RWPE2 (cell line): ENCODE data around the gene TMEM138.

ENCODE experiments used
- ATAC-seq: fragments of 200-7000 bp; cut with Tn5 transposase; 3 replicates; pipeline ENCODE4 v1.9.1; 2021; ENCODE audit warnings: low read depth
- DNase-seq: peaks from one replicate; pipeline ENCODE4 v3.0.0-alpha.2; 2020; ENCODE audit warnings: low spot score
- H3K27ac ChIP-seq: fragments of 450-650 bp; 2 replicates; pipeline ENCODE4 v1.5.1; 2017; ENCODE audit warnings: mild to moderate bottlenecking; ENCODE audit not compliant: poor library complexity, severe bottlenecking
- H3K27me3 ChIP-seq: fragments of 250-450 bp; sonication (Bioruptor Pico); 2 replicates; pipeline ENCODE4 v1.5.1; 2021; ENCODE audit warnings: mild to moderate bottlenecking, moderate library complexity; ENCODE audit not compliant: insufficient read depth, poor library complexity, severe bottlenecking
- H3K36me3 ChIP-seq: fragments of 250-450 bp; sonication (Bioruptor Pico); 2 replicates; pipeline ENCODE4 v1.5.1; 2020; ENCODE audit warnings: low read depth, mild to moderate bottlenecking, moderate library complexity
- H3K4me1 ChIP-seq: fragments of 250-450 bp; sonication (Bioruptor Pico); 2 replicates; pipeline ENCODE4 v1.5.1; 2021; ENCODE audit warnings: mild to moderate bottlenecking, moderate library complexity; ENCODE audit not compliant: insufficient read depth, poor library complexity, severe bottlenecking
- H3K4me3 ChIP-seq: fragments of 250-450 bp; sonication (Bioruptor Pico); 2 replicates; pipeline ENCODE4 v1.5.1; 2021; ENCODE audit warnings: mild to moderate bottlenecking, moderate library complexity; ENCODE audit not compliant: severe bottlenecking
- H3K9me3 ChIP-seq: fragments of 250-450 bp; sonication (Bioruptor Pico); 2 replicates; pipeline ENCODE4 v1.5.1; 2021; ENCODE audit warnings: mild to moderate bottlenecking, moderate library complexity; ENCODE audit not compliant: severe bottlenecking
- TF ChIP-seq, protein P1 (sequence below): fragments of 450-650 bp; IDR thresholded peaks from one replicate; pipeline ENCODE4 v1.5.1; 2017; ENCODE audit warnings: mild to moderate bottlenecking, moderate library complexity; ENCODE audit not compliant: poor library complexity, severe bottlenecking

TMEM138 gene

DNA sequence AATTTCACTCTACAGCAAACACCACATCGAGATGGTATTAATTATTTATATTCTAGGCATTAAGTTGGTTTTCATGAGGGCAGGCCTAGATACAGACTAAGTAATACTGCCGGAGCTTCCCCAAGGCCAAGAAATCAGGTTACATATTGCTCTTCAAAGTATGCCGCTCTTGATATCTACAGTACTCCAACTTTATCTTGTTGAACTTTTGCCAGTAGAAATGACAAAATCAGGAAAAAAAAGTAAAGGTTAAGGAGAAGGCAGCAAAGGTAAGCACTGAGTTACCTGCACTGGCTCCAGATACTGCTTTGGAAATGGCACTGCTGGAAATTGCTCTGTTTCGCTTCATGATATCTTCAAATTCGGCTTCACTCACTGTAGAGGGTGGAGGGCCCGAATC is 53.2 kb downstream of the TMEM138 start:
- TF ChIP-seq, protein P1, sequence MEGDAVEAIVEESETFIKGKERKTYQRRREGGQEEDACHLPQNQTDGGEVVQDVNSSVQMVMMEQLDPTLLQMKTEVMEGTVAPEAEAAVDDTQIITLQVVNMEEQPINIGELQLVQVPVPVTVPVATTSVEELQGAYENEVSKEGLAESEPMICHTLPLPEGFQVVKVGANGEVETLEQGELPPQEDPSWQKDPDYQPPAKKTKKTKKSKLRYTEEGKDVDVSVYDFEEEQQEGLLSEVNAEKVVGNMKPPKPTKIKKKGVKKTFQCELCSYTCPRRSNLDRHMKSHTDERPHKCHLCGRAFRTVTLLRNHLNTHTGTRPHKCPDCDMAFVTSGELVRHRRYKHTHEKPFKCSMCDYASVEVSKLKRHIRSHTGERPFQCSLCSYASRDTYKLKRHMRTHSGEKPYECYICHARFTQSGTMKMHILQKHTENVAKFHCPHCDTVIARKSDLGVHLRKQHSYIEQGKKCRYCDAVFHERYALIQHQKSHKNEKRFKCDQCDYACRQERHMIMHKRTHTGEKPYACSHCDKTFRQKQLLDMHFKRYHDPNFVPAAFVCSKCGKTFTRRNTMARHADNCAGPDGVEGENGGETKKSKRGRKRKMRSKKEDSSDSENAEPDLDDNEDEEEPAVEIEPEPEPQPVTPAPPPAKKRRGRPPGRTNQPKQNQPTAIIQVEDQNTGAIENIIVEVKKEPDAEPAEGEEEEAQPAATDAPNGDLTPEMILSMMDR, result no peak
- H3K36me3 ChIP-seq, result peaks cover 100% of the 10 kb centered on the region
- no peak overlapping the region for H3K27ac ChIP-seq
- no peaks in the 10 kb centered on the region for H3K4me1 ChIP-seq
- ATAC-seq (no peak), DNase-seq (no peak)
- H3K27me3 ChIP-seq, result no peaks in the 10 kb centered on the region
- H3K9me3 ChIP-seq, result no peaks in the 10 kb centered on the region
- H3K4me3 ChIP-seq, result no peak overlapping the region

DNA sequence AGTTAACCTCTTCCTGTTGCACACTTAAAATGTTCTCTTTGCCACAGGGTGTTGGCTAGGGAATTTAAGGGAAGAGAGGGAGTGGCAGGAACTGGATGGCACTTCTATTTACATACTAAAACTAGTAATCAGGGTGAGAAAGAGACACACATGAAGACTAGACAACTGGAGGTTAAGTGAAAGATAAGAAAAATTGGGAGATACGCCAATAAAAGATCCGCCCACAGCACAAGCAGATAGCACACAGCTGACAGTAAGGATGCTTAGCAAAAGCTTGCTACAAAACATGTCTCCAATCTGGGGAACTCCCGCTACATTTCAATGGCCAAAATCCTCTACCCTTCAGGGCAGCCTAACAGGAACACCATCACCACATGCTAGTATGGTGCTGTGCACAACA is 54.8 kb downstream of the TMEM138 start:
- no peaks in the 10 kb centered on the region for H3K9me3 ChIP-seq
- H3K4me3 ChIP-seq, result no peak overlapping the region
- no peak overlapping the region for H3K27ac ChIP-seq
- TF ChIP-seq, protein P1, result no peak
- H3K27me3 ChIP-seq, result no peaks in the 10 kb centered on the region
- no peaks in the 10 kb centered on the region for H3K4me1 ChIP-seq
- ATAC-seq, result no peak
- peaks cover 100% of the 10 kb centered on the region for H3K36me3 ChIP-seq
- no peak for DNase-seq

DNA sequence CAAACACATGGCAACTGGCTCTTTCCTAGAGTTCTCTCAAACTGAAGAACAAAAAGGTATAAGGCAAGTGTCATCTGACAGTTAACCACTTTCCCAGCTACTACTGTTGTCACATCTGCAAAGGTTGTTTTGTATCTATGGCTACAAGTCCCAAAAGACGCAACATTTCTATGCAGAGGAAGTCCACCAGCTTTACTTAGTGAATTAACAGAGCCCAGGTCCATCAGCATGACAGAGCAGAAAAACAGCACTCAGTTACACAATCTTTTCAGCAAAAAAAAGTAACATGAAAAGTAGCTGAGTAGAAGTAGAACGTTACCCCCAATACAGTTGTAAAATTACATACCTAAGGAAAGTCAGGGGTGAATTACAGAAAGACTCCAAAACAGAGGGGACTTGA is 55.5 kb downstream of the TMEM138 start:
- no peak overlapping the region for H3K4me3 ChIP-seq
- H3K9me3 ChIP-seq, result no peaks in the 10 kb centered on the region
- H3K27me3 ChIP-seq, result no peaks in the 10 kb centered on the region
- H3K27ac ChIP-seq, result no peak overlapping the region
- no peak for DNase-seq
- H3K36me3 ChIP-seq, result peaks cover 100% of the 10 kb centered on the region
- no peaks in the 10 kb centered on the region for H3K4me1 ChIP-seq
- no peak for ATAC-seq
- TF ChIP-seq, protein P1, result no peak

- Histone ChIP-seq H3K4me3 (no peak overlapping the region), H3K9me3 (no peaks in the 10 kb centered on the region), H3K4me1 (no peaks in the 10 kb centered on the region), H3K27me3 (no peaks in the 10 kb centered on the region), H3K27ac (no peak overlapping the region), H3K36me3 (peaks cover 98% of the 10 kb centered on the region)
- DNase-seq (no peak), ATAC-seq (no peak)
- TF ChIP-seq, protein P1, result no peak
Measured at GRCh38 chr11:61418136-61418535, 56.0 kb downstream of the TMEM138 start.
